HepG2 (cell line): Measurements from ENCODE around the gene PRDM12. TPM values are rescaled to one million over a fixed set of nuclear protein-coding genes. Genes with fewer than 3 reads are reported as not detected.

Experiments
- ASH2L ChIP-seq: fragments of 300-600, 200-600 bp; sonication (generic); IDR thresholded peaks from 2 replicates; pipeline ENCODE4 v1.7.0; 2017; ENCODE audit warnings: low read depth, mild to moderate bottlenecking, moderate library complexity, mixed read lengths, low read length; ENCODE audit not compliant: insufficient read length
- ATF3 ChIP-seq: sonication (generic); formaldehyde crosslinking; IDR thresholded peaks from 2 replicates; pipeline ENCODE4 v1.4.0; 2020; ENCODE audit warnings: missing genetic modification reagents
- CHD4 ChIP-seq: fragments of 200-600 bp; sonication (generic); IDR thresholded peaks from 2 replicates; pipeline ENCODE4 v1.7.0; 2017; ENCODE audit warnings: mild to moderate bottlenecking, low read length, borderline replicate concordance
- CREB3 ChIP-seq: sonication (generic); formaldehyde crosslinking; IDR thresholded peaks from 2 replicates; pipeline ENCODE4 v1.5.0; 2020; ENCODE audit warnings: missing genetic modification reagents
- CSRNP2 ChIP-seq: sonication (generic); formaldehyde crosslinking; conservative IDR thresholded peaks from 2 replicates; pipeline ENCODE4 v1.8.0; 2022; ENCODE audit warnings: low read depth, missing genetic modification reagents
- DRAP1 ChIP-seq: IDR thresholded peaks from 2 replicates; pipeline ENCODE4 v1.6.1; 2016; ENCODE audit warnings: missing genetic modification reagents, missing compliant biosample characterization
- E2F2 ChIP-seq: sonication (generic); formaldehyde crosslinking; IDR thresholded peaks from 2 replicates; pipeline ENCODE4 v1.4.0; 2020; ENCODE audit warnings: missing genetic modification reagents, borderline replicate concordance
- FOXP1 ChIP-seq, 2 experiments: fragments of 450-650 bp in 1 of 2; IDR thresholded peaks; 2 replicates each; pipeline ENCODE4 v1.6.1; 2017 to 2018; ENCODE audit warnings: antibody characterized with exemption in 1 of 2
- JUN ChIP-seq: sonication (generic); formaldehyde crosslinking; IDR thresholded peaks from 2 replicates; pipeline ENCODE4 v1.4.0; 2020; ENCODE audit warnings: mild to moderate bottlenecking, missing genetic modification reagents
- KDM5B ChIP-seq: sonication (generic); formaldehyde crosslinking; IDR thresholded peaks from 2 replicates; pipeline ENCODE4 v1.4.0; 2020; ENCODE audit warnings: missing genetic modification reagents, mild to moderate bottlenecking, borderline replicate concordance
- KMT2A ChIP-seq: sonication (generic); formaldehyde crosslinking; IDR thresholded peaks from 2 replicates; pipeline ENCODE4 v1.4.0; 2020; ENCODE audit warnings: missing genetic modification reagents
- MYC ChIP-seq: sonication (generic); formaldehyde crosslinking; IDR thresholded peaks from 2 replicates; pipeline ENCODE4 v1.9.0; 2021; ENCODE audit warnings: missing genetic modification reagents, borderline replicate concordance
- PLRG1 ChIP-seq: fragments of 450-650 bp; conservative IDR thresholded peaks from 2 replicates; pipeline ENCODE4 v1.6.1; 2016
- SIX1 ChIP-seq: sonication (generic); formaldehyde crosslinking; IDR thresholded peaks from 2 replicates; pipeline ENCODE4 v1.4.0; 2020; ENCODE audit warnings: missing genetic modification reagents, borderline replicate concordance
- SNRNP70 ChIP-seq: fragments of 200-400 bp; formaldehyde crosslinking; IDR thresholded peaks from 2 replicates; pipeline ENCODE4 v1.6.1; 2017; ENCODE audit warnings: mild to moderate bottlenecking, low read depth, low read length, moderate library complexity
- TBP ChIP-seq: sonication (generic); formaldehyde crosslinking; IDR thresholded peaks from 2 replicates; pipeline ENCODE4 v1.5.0; 2020; ENCODE audit warnings: missing genetic modification reagents
- TEAD2 ChIP-seq: sonication (generic); formaldehyde crosslinking; IDR thresholded peaks from 2 replicates; pipeline ENCODE4 v1.9.0; 2021; ENCODE audit warnings: missing genetic modification reagents
- ZNF121 ChIP-seq: sonication (generic); formaldehyde crosslinking; IDR thresholded peaks from 2 replicates; pipeline ENCODE4 v1.5.0; 2020; ENCODE audit warnings: mild to moderate bottlenecking, missing genetic modification reagents
- ZNF234 ChIP-seq: sonication (generic); formaldehyde crosslinking; conservative IDR thresholded peaks from 2 replicates; pipeline ENCODE4 v1.5.1; 2020; ENCODE audit warnings: mild to moderate bottlenecking, missing genetic modification reagents
- ZNF33B ChIP-seq: sonication (generic); formaldehyde crosslinking; IDR thresholded peaks from 2 replicates; pipeline ENCODE4 v1.5.1; 2020; ENCODE audit warnings: mild to moderate bottlenecking, missing genetic modification reagents
- ZNF431 ChIP-seq: sonication (generic); formaldehyde crosslinking; IDR thresholded peaks from 2 replicates; pipeline ENCODE4 v1.9.0; 2022; ENCODE audit warnings: missing genetic modification reagents, low read depth, mild to moderate bottlenecking, borderline replicate concordance
- ZNF441 ChIP-seq: sonication (generic); formaldehyde crosslinking; IDR thresholded peaks from 2 replicates; pipeline ENCODE4 v1.7.0; 2021; ENCODE audit warnings: missing genetic modification reagents, borderline replicate concordance
- ZNF550 ChIP-seq: sonication (generic); formaldehyde crosslinking; IDR thresholded peaks from 2 replicates; pipeline ENCODE4 v1.4.0; 2020; ENCODE audit warnings: mild to moderate bottlenecking, missing genetic modification reagents, borderline replicate concordance
- ZNF761 ChIP-seq: sonication (generic); formaldehyde crosslinking; conservative IDR thresholded peaks from 2 replicates; pipeline ENCODE4 v1.4.0; 2020; ENCODE audit warnings: mild to moderate bottlenecking, missing genetic modification reagents
- ZNF781 ChIP-seq: sonication (generic); formaldehyde crosslinking; IDR thresholded peaks from 2 replicates; pipeline ENCODE4 v1.5.1; 2020; ENCODE audit warnings: borderline replicate concordance, mild to moderate bottlenecking, missing genetic modification reagents; ENCODE audit errors: not compliant biosample characterization
- ZSCAN31 ChIP-seq: sonication (generic); formaldehyde crosslinking; IDR thresholded peaks from 2 replicates; pipeline ENCODE4 v1.5.0; 2020; ENCODE audit warnings: low read depth, mild to moderate bottlenecking, missing genetic modification reagents
- polyA plus RNA-seq, 8 experiments: library from polyadenylated mRNA; depleted of rRNA in 3 of 8; stranded (reverse) in 7 of 8; unstranded in 1 of 8; fragments of >200 nt; fragmentation: Illumina TruSeq in 4 of 8; extraction: Trizol in 4 of 8; gene quantifications; 2 replicates each; pipeline versions ENCODE4 v1.2.1 to v1.2.3, GENCODE V29; 2011 to 2016; ENCODE audit warnings: low read depth in 4 of 8, missing spikeins in 1 of 8, mixed read lengths in 1 of 8; ENCODE audit not compliant: insufficient read depth in 1 of 8
- total RNA-seq, 5 experiments: library from RNA; depleted of rRNA; stranded (reverse); fragments of >200 nt; fragmentation: Illumina TruSeq; extraction: Trizol; gene quantifications; 2 replicates each; pipeline ENCODE4 v1.2.3, GENCODE V29; 2016; ENCODE audit warnings: low read depth in 1 of 5

PRDM12 gene
- total and polyA plus RNA-seq, 2 of the 13 experiments (the other 11 are each of a cell fraction or from before 2014, with no cell fraction given) = 0.04 to 0.07 TPM

- TF ChIP-seq ZNF234 (no peak), ATF3 (CRISPR knock-in tag) (0 out of 2 replicates have a peak, but pooled peaks have one; percentile 7), CREB3 (CRISPR knock-in tag) (no peak), SNRNP70 (no peak), TEAD2 (no peak), MYC (peak; percentile 65; the same call in 1 of the 2 replicates), ZNF441 (CRISPR knock-in tag) (0 out of 2 replicates have a peak, but pooled peaks have one; percentile 15), FOXP1 (IDR thresholded peaks at IDR 0.05) (no peak), FOXP1 (CRISPR knock-in tag; IDR thresholded peaks at IDR 0.05) (no peak), ZNF550 (CRISPR knock-in tag) (no peak; the same call in 1 of the 2 replicates), CHD4 (no peak), E2F2 (CRISPR knock-in tag) (no peak), KMT2A (CRISPR knock-in tag) (peak; percentile 42; the same call in 1 of the 2 replicates), ZNF33B (CRISPR knock-in tag) (no peak), ZNF761 (CRISPR knock-in tag) (peak; percentile 50; the same call in 1 of the 2 replicates), PLRG1 (no peak), JUN (CRISPR knock-in tag) (no peak), ZNF121 (CRISPR knock-in tag) (0 out of 2 replicates have a peak, but pooled peaks have one; percentile 16), ASH2L (peak; percentile 62), CSRNP2 (no peak), ZNF431 (no peak), KDM5B (CRISPR knock-in tag) (no peak; the same call in 1 of the 2 replicates), DRAP1 (CRISPR knock-in tag) (peak; percentile 90), ZSCAN31 (CRISPR knock-in tag) (no peak), TBP (CRISPR knock-in tag) (no peak), SIX1 (CRISPR knock-in tag) (no peak), ZNF781 (CRISPR knock-in tag) (no peak)
Observed at GRCh38 chr9:130712564-130713285, 48.3 kb downstream of the PRDM12 start (continued).
